HG03064 (cell line): ENCODE data around the gene PDPR.
"Not testable (repeated sequence)": the region's sequence is repeated elsewhere in the genome, so short reads cannot be mapped to it uniquely, and the experiment has no call there.

Experiments used
- ATAC-seq: cut with Tn5 transposase; IDR thresholded peaks from one replicate; pipeline ENCODE4 v1.9.1; 2021; ENCODE audit warnings: low read depth; ENCODE audit not compliant: unreplicated experiment

Gene PDPR

DNA sequence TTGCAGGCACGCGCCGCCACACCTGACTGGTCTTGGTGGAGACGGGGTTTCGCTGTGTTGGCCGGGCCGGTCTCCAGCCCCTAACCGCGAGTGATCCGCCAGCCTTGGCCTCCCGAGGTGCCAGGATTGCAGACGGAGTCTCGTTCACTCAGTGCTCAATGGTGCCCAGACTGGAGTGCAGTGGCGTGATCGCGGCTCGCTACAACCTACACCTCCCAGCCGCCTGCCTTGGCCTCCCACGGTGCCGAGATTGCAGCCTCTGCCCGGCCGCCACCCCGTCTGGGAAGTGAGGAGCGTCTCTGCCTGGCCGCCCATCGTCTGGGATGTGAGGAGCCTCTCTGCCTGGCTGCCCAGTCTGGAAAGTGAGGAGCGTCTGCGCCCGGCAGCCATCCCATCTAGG lies 89.9 kb downstream of the PDPR start:
- ATAC-seq, result not testable (repeated sequence)

DNA sequence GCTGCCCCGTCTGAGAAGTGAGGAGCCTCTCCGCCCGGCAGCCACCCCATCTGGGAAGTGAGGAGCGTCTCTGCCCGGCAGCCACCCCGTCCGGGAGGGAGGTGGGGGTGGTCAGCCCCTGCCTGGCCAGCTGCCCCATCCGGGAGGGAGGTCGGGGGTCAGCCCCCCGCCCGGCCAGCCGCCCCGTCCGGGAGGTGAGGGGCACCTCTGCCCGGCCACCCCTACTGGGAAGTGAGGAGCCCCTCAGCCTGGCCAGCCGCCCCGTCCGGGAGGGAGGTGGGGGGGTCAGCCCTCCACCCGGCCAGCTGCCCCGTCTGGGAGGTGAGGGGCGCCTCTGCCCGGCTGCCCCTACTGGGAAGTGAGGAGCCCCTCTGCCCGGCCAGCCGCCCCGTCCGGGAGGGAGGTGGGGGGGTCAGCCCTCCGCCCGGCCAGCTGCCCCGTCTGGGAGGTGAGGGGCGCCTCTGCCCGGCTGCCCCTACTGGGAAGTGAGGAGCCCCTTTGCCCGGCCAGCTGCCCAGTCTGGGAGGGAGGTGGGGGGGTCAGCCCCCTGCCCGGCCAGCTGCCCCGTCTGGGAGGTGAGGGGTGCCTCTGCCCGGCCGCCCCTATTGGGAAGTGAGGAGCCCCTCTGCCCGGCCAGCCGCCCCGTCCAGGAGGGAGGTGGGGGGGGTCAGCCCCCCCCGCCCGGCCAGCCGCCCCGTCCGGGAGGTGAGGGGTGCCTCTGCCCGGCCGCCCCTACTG lies 90.7 kb downstream of the PDPR start:
- not testable (repeated sequence) for ATAC-seq

DNA sequence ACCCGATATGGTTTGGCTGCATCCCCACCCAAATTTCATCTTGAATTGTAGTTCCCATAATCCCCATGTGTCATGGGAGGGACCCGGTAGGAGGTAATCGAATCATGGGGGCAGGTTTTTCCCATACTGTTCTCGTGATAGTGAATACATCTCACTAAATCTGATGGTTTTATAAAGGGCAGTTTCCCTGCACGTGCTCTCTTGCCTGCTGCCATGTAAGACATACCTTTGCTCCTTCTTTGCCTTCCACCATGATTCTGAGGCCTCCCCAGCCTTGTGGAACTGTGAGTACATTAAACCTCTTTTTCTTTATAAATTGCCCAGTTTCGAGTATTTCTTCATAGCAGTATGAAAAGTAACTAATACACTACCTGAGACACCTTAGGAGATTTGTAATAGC lies 92.2 kb downstream of the PDPR start:
- ATAC-seq, result not testable (repeated sequence)
